H1 (cell line): ENCODE results near the gene NFIC. TPM values are rescaled to one million over a fixed set of nuclear protein-coding genes. Genes with fewer than 3 reads are reported as not detected.

Experiments used
- CTCF ChIA-PET: fragments of 300-600 bp; sonication (Branson Sonifier 250); formaldehyde crosslinking; loops from one replicate; lab custom pipeline; 2021; ENCODE audit not compliant: partially characterized antibody; lab: Charles Lee
- POLR2A ChIA-PET: fragments of 300-600 bp; sonication (Branson Sonifier 250); formaldehyde crosslinking; loops from one replicate; lab custom pipeline; 2021; ENCODE audit warnings: inconsistent platforms; ENCODE audit not compliant: partially characterized antibody; lab: Charles Lee
- DNase-seq, 2 experiments: peaks; one replicate each; pipeline versions ENCODE4 v3.0.0 to v3.0.0-alpha.2; 2010 to 2022; ENCODE audit warnings: low spot score in 2 of 2, low read depth in 1 of 2, mixed read lengths in 1 of 2
- FAIRE-seq: peaks from 2 replicates; lab custom pipeline; 2011; peaks lifted over from hg19 to GRCh38; lab: Jason Lieb, UNC
- H2AFZ ChIP-seq: 2 replicates; pipeline ENCODE4 v1.8.1; 2012; ENCODE audit warnings: low read length, inconsistent platforms
- H2AK5ac ChIP-seq: 2 replicates; pipeline ENCODE4 v1.6.1; 2013; ENCODE audit warnings: low read depth, low read length
- H2BK120ac ChIP-seq: replicated peaks from 2 replicates; pipeline ENCODE3; 2013; ENCODE audit warnings: low read depth, low read length, inconsistent platforms
- H2BK12ac ChIP-seq: 2 replicates; pipeline ENCODE4 v1.6.1; 2013; ENCODE audit warnings: low read depth, low read length
- H2BK15ac ChIP-seq: 2 replicates; pipeline ENCODE4 v1.6.1; 2013; ENCODE audit warnings: low read length
- H2BK20ac ChIP-seq: 2 replicates; pipeline ENCODE4 v1.6.1; 2013; ENCODE audit warnings: low read length
- H2BK5ac ChIP-seq: 2 replicates; pipeline ENCODE4 v1.6.1; 2013; ENCODE audit warnings: low read depth, low read length
- H3K14ac ChIP-seq: 2 replicates; pipeline ENCODE4 v1.6.1; 2013; ENCODE audit warnings: inconsistent platforms; ENCODE audit not compliant: insufficient read length
- H3K18ac ChIP-seq: 2 replicates; pipeline ENCODE4 v1.6.1; 2013; ENCODE audit warnings: low read length; ENCODE audit errors: extremely low read depth
- H3K23ac ChIP-seq: 2 replicates; pipeline ENCODE4 v1.6.1; 2013; ENCODE audit warnings: inconsistent platforms; ENCODE audit not compliant: insufficient read length
- H3K23me2 ChIP-seq: 2 replicates; pipeline ENCODE4 v1.6.1; 2013; ENCODE audit warnings: low read depth, low read length
- H3K27ac ChIP-seq: 2 replicates; pipeline ENCODE4 v1.6.1; 2011; ENCODE audit warnings: low read depth, low read length, inconsistent platforms
- H3K27me3 ChIP-seq, 4 experiments: replicated peaks in 1 of 4; 1 replicate in 1 of 4; 2 replicates in 3 of 4; pipeline versions ENCODE4 v1.6.1 to v1.8.1; 2011 to 2013; ENCODE audit warnings: low read length in 3 of 4, mild to moderate bottlenecking in 3 of 4, inconsistent platforms in 2 of 4, mixed read lengths in 2 of 4, moderate library complexity in 1 of 4; ENCODE audit not compliant: control insufficient read depth in 3 of 4, insufficient read depth in 3 of 4; ENCODE audit errors: extremely low read depth in 1 of 4
- H3K36me3 ChIP-seq, 4 experiments: 2 replicates each; pipeline versions ENCODE4 v1.6.1 to v1.8.1; 2011 to 2013; ENCODE audit warnings: mild to moderate bottlenecking in 4 of 4, low read length in 3 of 4, moderate library complexity in 2 of 4, control low read depth in 1 of 4, inconsistent platforms in 1 of 4; ENCODE audit not compliant: insufficient read depth in 4 of 4, control insufficient read depth in 2 of 4
- H3K4ac ChIP-seq: replicated peaks from 2 replicates; pipeline ENCODE3; 2013; ENCODE audit warnings: low read length, low read depth, mixed read lengths, inconsistent platforms; ENCODE audit not compliant: insufficient read length
- H3K4me1 ChIP-seq, 4 experiments: replicated peaks in 1 of 4; 1 replicate in 1 of 4; 2 replicates in 3 of 4; pipeline versions ENCODE4 v1.6.1 to v1.8.1; 2011 to 2013; ENCODE audit warnings: low read length in 3 of 4, inconsistent platforms in 2 of 4, mixed read lengths in 1 of 4; ENCODE audit not compliant: insufficient read depth in 4 of 4, control insufficient read depth in 3 of 4
- H3K4me2 ChIP-seq, 2 experiments: 2 replicates each; pipeline versions ENCODE4 v1.6.1 to v1.8.1; 2011 to 2013; ENCODE audit warnings: low read depth in 2 of 2, low read length in 2 of 2, control low read depth in 1 of 2, inconsistent platforms in 1 of 2, mild to moderate bottlenecking in 1 of 2; ENCODE audit not compliant: insufficient read depth in 1 of 2
- H3K4me3 ChIP-seq, 4 experiments: fragments of 200-600, 300-600 bp in 1 of 4; sonication (generic), shearing (Covaris generic), sonication (Bioruptor Twin) in 1 of 4; 2 replicates each; pipeline versions ENCODE4 v1.5.1 to v1.8.1; 2011 to 2016; ENCODE audit warnings: low read length in 4 of 4, low read depth in 3 of 4, control low read depth in 2 of 4, inconsistent platforms in 2 of 4, mild to moderate bottlenecking in 2 of 4, mixed read lengths in 1 of 4, moderate library complexity in 1 of 4; ENCODE audit not compliant: insufficient read depth in 2 of 4; ENCODE audit errors: extremely low read depth in 1 of 4
- H3K56ac ChIP-seq: replicated peaks from 2 replicates; pipeline ENCODE3; 2013; ENCODE audit warnings: low read depth, mild to moderate bottlenecking, mixed read lengths, low read length, inconsistent platforms; ENCODE audit not compliant: insufficient read length
- H3K79me1 ChIP-seq: 2 replicates; pipeline ENCODE4 v1.6.1; 2013; ENCODE audit warnings: low read depth, low read length, control low read depth
- H3K79me2 ChIP-seq, 2 experiments: 2 replicates each; pipeline versions ENCODE4 v1.6.1 to v1.8.1; 2012 to 2013; ENCODE audit warnings: low read length in 2 of 2, mild to moderate bottlenecking in 2 of 2, inconsistent platforms in 1 of 2; ENCODE audit not compliant: insufficient read depth in 2 of 2, control insufficient read depth in 1 of 2
- H3K9ac ChIP-seq, 4 experiments: replicated peaks in 1 of 4; 1 replicate in 1 of 4; 2 replicates in 3 of 4; pipeline versions ENCODE4 v1.6.1 to v1.8.1; 2011 to 2013; ENCODE audit warnings: low read depth in 3 of 4, low read length in 3 of 4, control low read depth in 2 of 4, mild to moderate bottlenecking in 2 of 4, moderate library complexity in 2 of 4, inconsistent platforms in 1 of 4; ENCODE audit errors: extremely low read depth in 1 of 4
- H3K9me3 ChIP-seq, 2 experiments: 2 replicates each; pipeline versions ENCODE4 v1.6.1 to v1.8.1; 2012 to 2013; ENCODE audit warnings: mild to moderate bottlenecking in 2 of 2, moderate library complexity in 2 of 2, control low read depth in 1 of 2, inconsistent platforms in 1 of 2, low read depth in 1 of 2, low read length in 1 of 2, mixed read lengths in 1 of 2; ENCODE audit not compliant: insufficient read depth in 2 of 2
- H4K20me1 ChIP-seq, 2 experiments: replicated peaks in 1 of 2; 2 replicates each; pipeline versions ENCODE3 to v1.8.1; 2011 to 2013; ENCODE audit warnings: inconsistent platforms in 2 of 2, low read length in 2 of 2, mild to moderate bottlenecking in 1 of 2; ENCODE audit not compliant: insufficient read depth in 2 of 2, control insufficient read depth in 1 of 2
- H4K5ac ChIP-seq: 2 replicates; pipeline ENCODE4 v1.6.1; 2013; ENCODE audit warnings: low read length, low read depth, mixed read lengths, inconsistent platforms; ENCODE audit not compliant: insufficient read length
- H4K8ac ChIP-seq: 2 replicates; pipeline ENCODE4 v1.8.0; 2013; ENCODE audit warnings: mild to moderate bottlenecking, moderate library complexity, low read length, inconsistent platforms; ENCODE audit not compliant: insufficient read depth; ENCODE audit errors: extremely low read depth
- H4K91ac ChIP-seq: replicated peaks from 2 replicates; pipeline ENCODE3; 2013; ENCODE audit warnings: low read length, mixed read lengths, inconsistent platforms; ENCODE audit not compliant: insufficient read length
- ASH2L ChIP-seq: fragments of 200-600, 300-600 bp; sonication (generic); IDR thresholded peaks from one replicate; pipeline ENCODE4 v1.7.1; 2017; ENCODE audit warnings: low read length
- CBX8 ChIP-seq: fragments of 300-800, 300-1000 bp; sonication (generic); IDR thresholded peaks from 2 replicates; pipeline ENCODE4 v1.7.1; 2016; ENCODE audit warnings: low read depth, low read length, borderline replicate concordance
- EP300 ChIP-seq, 2 experiments: IDR thresholded peaks; 1 replicate in 1 of 2; 2 replicates in 1 of 2; pipeline ENCODE4 v1.6.1; 2011 to 2012; ENCODE audit warnings: low read depth in 2 of 2, low read length in 2 of 2, mild to moderate bottlenecking in 2 of 2, borderline replicate concordance in 1 of 2, inconsistent platforms in 1 of 2, moderate library complexity in 1 of 2
- EZH2 ChIP-seq: fragments of 200-600 bp; sonication (generic); IDR thresholded peaks from 2 replicates; pipeline ENCODE4 v1.7.1; 2012; ENCODE audit warnings: low read depth, mild to moderate bottlenecking, moderate library complexity, low read length, inconsistent platforms; ENCODE audit not compliant: severe bottlenecking
- GABPA ChIP-seq: IDR thresholded peaks from 2 replicates; pipeline ENCODE4 v1.6.1; 2011; ENCODE audit warnings: mild to moderate bottlenecking, low read length, moderate library complexity, borderline replicate concordance; ENCODE audit not compliant: insufficient read depth
- KDM5A ChIP-seq: fragments of 200-600 bp; IDR thresholded peaks from 2 replicates; pipeline ENCODE4 v1.7.1; 2012; ENCODE audit warnings: mild to moderate bottlenecking, low read length, inconsistent platforms, mixed read lengths
- RXRA ChIP-seq: IDR thresholded peaks from 2 replicates; pipeline ENCODE4 v1.6.1; 2011; ENCODE audit warnings: low read depth, mild to moderate bottlenecking, low read length, moderate library complexity; ENCODE audit not compliant: insufficient read depth
- SIN3A ChIP-seq, 2 experiments: IDR thresholded peaks in 1 of 2; conservative IDR thresholded peaks in 1 of 2; 2 replicates each; pipeline ENCODE4 v1.6.1; 2011 to 2012; ENCODE audit warnings: low read length in 2 of 2, improper control_type of control experiment in 1 of 2, low read depth in 1 of 2, mild to moderate bottlenecking in 1 of 2
- SIRT6 ChIP-seq: IDR thresholded peaks from one replicate; pipeline ENCODE4 v1.7.1; 2012; ENCODE audit warnings: low read length, inconsistent platforms
- SIX5 ChIP-seq: IDR thresholded peaks from 2 replicates; pipeline ENCODE4 v1.6.1; 2011; ENCODE audit warnings: mild to moderate bottlenecking, low read depth, low read length
- WGBS, 2 experiments: shearing (Covaris generic) in 1 of 2; methylation state at CpG; one replicate each; pipeline versions ENCODE4 v1.1.6 to v1.1.7; 2013 to 2015; ENCODE audit warnings: low lambda C conversion rate in 2 of 2, mixed read lengths in 2 of 2, inconsistent platforms in 1 of 2, low coverage in 1 of 2, missing lambda C conversion rate in 1 of 2; ENCODE audit not compliant: insufficient replicate concordance in 2 of 2, insufficient coverage in 1 of 2, insufficient read length in 1 of 2; ENCODE audit errors: extremely low coverage in 1 of 2, missing lambda C conversion rate in 1 of 2; 5-methylcytosine and 5-hydroxymethylcytosine counted together
- polyA plus RNA-seq, 7 experiments: library from polyadenylated mRNA; depleted of rRNA in 3 of 7; stranded (reverse) in 5 of 7; unstranded in 2 of 7; fragments of >200 nt in 5 of 7; fragments of 200-250 nt in 2 of 7; gene quantifications; 1 replicate in 5 of 7; 2 replicates in 1 of 7; 4 replicates in 1 of 7; pipeline versions ENCODE4 v1.2.1 to v1.2.3, GENCODE V29; 2011 to 2013; ENCODE audit warnings: missing spikeins in 2 of 7, mixed read lengths in 2 of 7
- total RNA-seq: library from RNA; stranded (reverse); fragmentation: NEBNext Ultra II Directional; extraction: Animal tissue kit (Norgen Biotek cat#: 25700); gene quantifications from 2 replicates; pipeline ENCODE4 v1.2.1, GENCODE V29; 2021
- TF ChIP-seq, protein P1 (sequence below): IDR thresholded peaks from 2 replicates; pipeline ENCODE4 v1.6.1; 2012; ENCODE audit warnings: low read length, inconsistent platforms

The NFIC gene
- total and polyA plus RNA-seq, 2 of the 8 experiments (the other 6 are each of a cell fraction or from before 2014, with no cell fraction given) = 0.56 to 3.2 TPM

DNA sequence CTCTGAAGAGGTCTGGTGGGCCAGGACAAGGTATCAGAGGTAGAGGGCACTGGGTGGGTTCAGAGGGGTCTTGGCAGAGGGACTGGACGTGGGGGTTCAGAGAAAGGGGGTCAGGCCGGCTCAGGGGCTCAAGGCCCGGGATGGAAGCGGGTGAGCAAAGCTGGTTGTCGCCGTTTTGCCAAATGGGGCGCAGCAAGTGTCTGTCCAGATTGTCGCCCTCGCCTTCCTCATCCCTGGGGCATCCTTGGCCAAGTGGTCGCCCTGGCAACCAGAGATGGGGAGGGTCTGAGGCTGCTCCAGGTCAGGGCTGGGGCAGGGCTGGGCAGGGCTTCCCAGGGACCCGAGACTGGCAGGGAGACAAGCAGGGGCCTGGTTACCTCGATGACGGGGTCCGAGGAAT, 127.3 kb downstream of the NFIC start:
- no peak overlapping the region for H3K18ac ChIP-seq
- no peak overlapping the region for H4K91ac ChIP-seq
- H2BK20ac ChIP-seq = no peak overlapping the region
- H3K36me3 ChIP-seq = peaks cover 4 to 30% (median 16%) of the 10 kb centered on the region in 4 experiments; a peak in 7 of 8 replicates
- ChIA-PET POLR2A (interaction anchor here (1.6 to 2.2 kb wide), 2 partner anchors 8 to 14 kb away, joined by 7 to 9 read pairs; no protein-coding TSS in a partner anchor), CTCF (interaction anchor here (2.5 kb wide), 1 partner anchor 9 kb away, joined by 30 read pairs; the partner anchor contains the start of gene SMIM44)
- no peak overlapping the region for H3K4me2 ChIP-seq
- no peak overlapping the region for H4K8ac ChIP-seq
- no peak overlapping the region for H3K14ac ChIP-seq
- no peak overlapping the region for H3K4ac ChIP-seq
- FAIRE-seq = no peak
- H3K27me3 ChIP-seq = no peaks in the 10 kb centered on the region
- no peaks in the 10 kb centered on the region; the same call in 1 of the 2 replicates for H3K23me2 ChIP-seq
- no peak overlapping the region for H2AK5ac ChIP-seq
- H3K23ac ChIP-seq = no peak overlapping the region
- H2BK120ac ChIP-seq = no peak overlapping the region
- no peaks in the 10 kb centered on the region for H3K4me1 ChIP-seq
- H4K20me1 ChIP-seq = peaks cover 1 to 8% of the 10 kb centered on the region in 2 experiments
- no peaks in the 10 kb centered on the region; the same call in none of the 2 replicates for H3K79me1 ChIP-seq
- no peak for DNase-seq
- no peak overlapping the region for H2BK15ac ChIP-seq
- WGBS, 2 experiments = 95% methylated on average over 5 of the region's 14 CpGs; no CpG with 5 or more reads in 1 of the 2 experiments
- H3K9ac ChIP-seq = no peak overlapping the region
- no peak overlapping the region for H4K5ac ChIP-seq
- no peak overlapping the region for H2BK12ac ChIP-seq
- no peak overlapping the region for H2AFZ ChIP-seq
- H3K9me3 ChIP-seq = no peaks in the 10 kb centered on the region
- H3K79me2 ChIP-seq = peaks cover 0 to 13% of the 10 kb centered on the region in 2 experiments; a peak in 2 of 4 replicates
- no peak overlapping the region for H2BK5ac ChIP-seq
- no peak overlapping the region for H3K56ac ChIP-seq
- H3K4me3 ChIP-seq = no peak overlapping the region
- no peak overlapping the region; the same call in 1 of the 2 replicates for H3K27ac ChIP-seq
- no peak for TF ChIP-seq ASH2L
- TF ChIP-seq SIX5 = no peak
- no peak for TF ChIP-seq EZH2
- TF ChIP-seq CBX8 = no peak
- TF ChIP-seq EP300 (IDR thresholded peaks at IDR 0.05; ENCODE audit: borderline replicate concordance in 1 of 2, low read depth in 2 of 2, low read length in 2 of 2) = no peak
- TF ChIP-seq SIN3A (conservative IDR thresholded peaks at IDR 0.05 in 1 of 2, IDR thresholded peaks at IDR 0.05 in 1 of 2; ENCODE audit: low read depth in 1 of 2, low read length in 2 of 2) = no peak
- no peak for TF ChIP-seq SIRT6
- no peak for TF ChIP-seq KDM5A
- no peak for TF ChIP-seq GABPA
- no peak for TF ChIP-seq RXRA
- TF ChIP-seq, protein P1, sequence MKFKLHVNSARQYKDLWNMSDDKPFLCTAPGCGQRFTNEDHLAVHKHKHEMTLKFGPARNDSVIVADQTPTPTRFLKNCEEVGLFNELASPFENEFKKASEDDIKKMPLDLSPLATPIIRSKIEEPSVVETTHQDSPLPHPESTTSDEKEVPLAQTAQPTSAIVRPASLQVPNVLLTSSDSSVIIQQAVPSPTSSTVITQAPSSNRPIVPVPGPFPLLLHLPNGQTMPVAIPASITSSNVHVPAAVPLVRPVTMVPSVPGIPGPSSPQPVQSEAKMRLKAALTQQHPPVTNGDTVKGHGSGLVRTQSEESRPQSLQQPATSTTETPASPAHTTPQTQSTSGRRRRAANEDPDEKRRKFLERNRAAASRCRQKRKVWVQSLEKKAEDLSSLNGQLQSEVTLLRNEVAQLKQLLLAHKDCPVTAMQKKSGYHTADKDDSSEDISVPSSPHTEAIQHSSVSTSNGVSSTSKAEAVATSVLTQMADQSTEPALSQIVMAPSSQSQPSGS = no peak
